Stimulated activated CD8-positive, alpha-beta memory T cell treated with anti-CD3 and anti-CD28 coated beads, Interleukin-15, amount 100 ng/mL, for 1 hour (primary cell): Measurements from ENCODE around the gene ROR2.
"Not testable (repeated sequence)": the region's sequence is repeated elsewhere in the genome, so short reads cannot be mapped to it uniquely, and the experiment has no call there.

Source experiments
- DNase-seq: peaks from one replicate; pipeline ENCODE4 v3.0.0-alpha.2; 2020; ENCODE audit warnings: low read depth

The ROR2 gene

DNA sequence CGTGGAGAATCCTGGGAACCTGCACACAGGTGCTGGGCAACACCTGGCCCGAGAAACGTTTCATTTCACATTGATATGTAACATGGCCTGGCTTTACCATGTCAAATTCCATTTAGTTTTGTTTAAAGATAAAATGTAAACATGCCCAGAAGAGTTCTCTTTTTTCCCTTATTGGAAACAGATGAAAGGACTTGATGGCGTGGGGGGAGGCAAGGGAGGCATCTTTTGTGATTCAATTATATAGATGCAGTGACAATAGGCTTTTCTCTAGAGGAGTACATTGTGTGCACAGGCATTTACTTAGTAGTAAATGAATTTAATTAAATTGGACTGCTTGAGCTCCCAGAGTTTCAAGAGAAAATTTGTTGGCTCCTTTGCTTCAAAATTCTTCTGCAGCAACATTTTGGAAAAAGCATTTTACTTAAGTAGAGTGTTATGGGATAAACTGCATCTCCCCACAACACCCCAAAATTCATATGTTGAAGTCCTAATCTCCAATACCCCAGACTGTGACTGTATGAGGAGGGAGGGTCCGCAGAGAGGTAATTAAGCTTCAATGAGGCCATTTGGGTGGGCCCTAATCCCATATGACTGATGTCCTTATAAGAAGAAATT, 272.1 kb downstream of the ROR2 start:
- no peak for DNase-seq

DNA sequence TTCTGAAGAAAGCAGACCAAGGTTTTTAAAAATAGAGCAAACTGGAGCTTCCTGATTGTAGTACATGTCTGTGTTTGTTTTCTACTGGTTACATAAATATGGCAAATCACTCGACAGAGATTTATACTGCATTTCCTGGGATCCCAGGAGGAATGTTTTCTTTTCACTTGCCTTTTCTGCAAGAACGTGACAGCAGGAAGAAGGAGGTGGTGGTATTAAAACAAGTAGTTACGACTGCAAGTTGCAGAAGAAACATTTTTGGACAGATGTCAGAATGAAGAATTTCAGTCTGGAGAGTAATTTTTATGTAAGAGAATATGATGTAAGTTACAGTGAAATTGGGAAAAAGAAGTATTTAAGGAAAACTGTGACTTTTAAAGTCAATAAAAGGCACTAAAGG, 272.7 kb downstream of the ROR2 start:
- no peak for DNase-seq

DNA sequence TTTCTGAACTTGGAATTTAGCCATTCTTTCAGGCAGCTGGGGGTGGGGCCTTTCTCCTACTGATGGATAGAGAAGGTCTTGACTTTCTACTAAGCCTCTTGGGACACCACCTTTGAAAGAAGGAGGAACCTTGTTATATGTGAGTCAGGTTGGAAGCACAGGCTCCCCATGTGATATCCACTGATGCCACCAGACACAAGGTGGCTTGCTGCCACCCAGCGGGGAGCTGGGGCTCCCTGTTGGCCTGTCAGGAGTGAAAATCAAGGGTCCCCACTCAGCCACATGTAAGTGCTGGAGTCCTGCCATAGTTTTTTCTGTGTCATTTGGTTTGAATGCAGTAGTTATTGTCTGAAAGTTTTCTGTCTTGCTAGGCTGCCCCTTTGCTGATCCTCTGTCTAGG, 274.0 kb downstream of the ROR2 start:
- no peak for DNase-seq

DNA sequence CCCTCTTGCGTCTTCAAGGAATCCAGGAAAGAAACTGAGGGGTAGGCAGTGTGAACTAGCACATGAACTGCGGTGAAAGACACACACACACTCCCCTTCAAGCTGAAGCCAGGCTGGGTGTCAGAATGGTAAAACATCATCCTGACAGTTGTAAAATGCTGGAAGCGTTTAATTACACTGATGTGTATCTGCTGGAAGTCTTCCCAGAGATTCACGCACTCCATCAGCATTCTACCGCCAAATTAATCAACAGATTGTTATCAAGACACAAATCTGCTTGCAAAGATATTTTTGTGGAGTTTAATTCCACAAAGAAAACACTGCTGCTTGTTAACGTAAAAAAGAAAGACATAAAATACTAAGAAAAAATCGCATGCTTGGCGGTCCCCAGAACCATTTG, 285.4 kb downstream of the ROR2 start:
- DNase-seq = no peak

DNA sequence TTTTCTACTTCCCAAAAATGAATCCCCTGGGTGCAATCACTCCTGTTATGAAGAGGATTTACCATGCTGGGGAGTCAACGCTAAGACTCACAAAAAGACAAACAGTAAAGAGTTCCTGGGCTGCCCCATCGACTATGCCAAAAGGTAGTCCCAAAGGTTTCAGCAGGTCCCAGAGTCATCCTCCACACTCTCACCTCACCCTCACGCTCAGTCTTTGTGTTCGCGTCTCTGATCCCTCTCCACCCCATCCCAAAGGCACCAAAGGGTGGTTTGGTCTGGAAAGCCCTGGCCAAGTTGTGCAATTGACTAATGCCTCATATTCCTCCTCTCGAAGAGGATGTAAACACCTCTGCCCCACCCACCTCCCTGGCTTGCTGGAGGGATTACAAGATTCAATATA, 286.2 kb downstream of the ROR2 start:
- DNase-seq = no peak

DNA sequence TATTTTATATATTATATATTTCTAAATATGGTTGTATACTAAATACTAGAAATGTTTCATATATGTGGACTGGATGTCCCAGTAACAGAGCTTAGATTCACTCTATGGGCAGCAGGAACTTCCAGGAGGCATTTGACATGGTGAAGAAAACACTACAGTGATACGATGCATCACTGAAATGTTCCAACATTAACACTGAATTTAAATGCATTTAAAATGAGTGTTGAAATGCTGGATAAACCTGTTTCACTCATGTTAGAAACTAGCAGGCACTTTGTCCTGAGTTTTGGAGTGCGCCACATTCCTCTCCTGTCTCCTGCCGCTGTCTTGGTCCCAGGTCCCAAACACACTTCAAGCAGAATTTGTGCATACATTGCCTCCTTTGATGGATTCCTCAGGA, 288.6 kb downstream of the ROR2 start:
- no peak for DNase-seq

DNA sequence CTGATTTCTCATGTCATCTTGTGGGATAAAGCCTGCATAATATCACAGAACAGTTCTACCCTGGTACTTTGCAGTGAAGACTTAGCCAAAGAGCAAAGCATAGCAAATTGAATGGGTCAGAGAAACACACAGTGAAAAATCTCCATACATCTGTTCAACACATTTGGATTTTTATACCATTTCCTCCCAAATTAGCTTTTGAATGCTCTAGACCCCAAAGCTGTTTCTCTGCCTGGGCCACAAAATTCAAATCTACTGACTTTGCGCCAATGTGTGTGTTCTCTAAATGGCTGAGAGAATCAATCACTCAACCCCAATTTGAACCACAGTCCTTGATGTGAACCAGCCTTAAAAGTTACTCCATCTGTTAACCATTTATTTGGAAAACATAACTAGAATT, 289.5 kb downstream of the ROR2 start:
- DNase-seq = no peak

DNA sequence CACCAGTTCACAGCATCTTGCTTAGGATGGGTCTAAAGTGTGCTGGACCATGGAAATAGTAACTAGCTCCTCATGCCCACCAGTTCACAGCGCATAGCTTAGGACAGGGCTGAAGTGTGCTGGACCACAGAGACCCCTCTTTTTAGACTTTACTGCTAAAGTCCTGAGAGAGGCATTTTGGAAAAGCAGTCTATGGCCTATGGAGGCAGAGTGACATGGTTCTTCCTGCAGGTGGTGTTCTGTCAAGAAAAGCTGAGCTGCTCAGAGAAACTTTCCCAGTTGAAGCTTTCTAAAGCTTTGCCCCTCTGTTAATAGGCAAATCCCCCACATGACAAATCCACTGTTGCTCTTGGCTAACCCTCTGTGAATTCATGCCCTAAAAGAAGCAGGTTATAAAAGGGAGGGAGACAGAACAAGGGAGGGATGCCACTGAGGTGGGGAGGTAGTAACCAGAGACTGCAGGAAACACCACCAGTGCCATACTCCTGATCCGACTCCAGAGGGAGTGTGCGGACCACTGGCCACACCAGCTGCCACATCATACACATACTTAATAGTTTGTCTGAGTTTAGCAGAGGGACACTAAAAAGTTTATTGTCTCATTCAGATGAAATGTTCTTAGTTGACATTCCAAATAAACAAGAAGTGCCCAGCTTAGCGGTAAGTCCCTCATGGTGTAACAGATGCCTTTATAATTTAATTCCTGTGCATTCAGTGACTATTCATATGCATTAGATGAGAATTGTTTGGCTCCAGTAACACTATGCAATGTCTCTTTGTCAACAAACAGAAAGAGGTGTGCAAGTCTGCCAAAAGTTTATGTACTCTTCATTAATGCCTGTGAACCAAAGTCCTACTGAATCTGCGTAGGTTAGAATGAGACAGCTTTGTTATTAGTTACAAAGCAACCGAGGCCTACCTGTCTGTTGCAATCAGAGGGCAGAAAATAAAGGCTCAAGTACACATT, 290.2 kb downstream of the ROR2 start:
- no peak for DNase-seq

DNA sequence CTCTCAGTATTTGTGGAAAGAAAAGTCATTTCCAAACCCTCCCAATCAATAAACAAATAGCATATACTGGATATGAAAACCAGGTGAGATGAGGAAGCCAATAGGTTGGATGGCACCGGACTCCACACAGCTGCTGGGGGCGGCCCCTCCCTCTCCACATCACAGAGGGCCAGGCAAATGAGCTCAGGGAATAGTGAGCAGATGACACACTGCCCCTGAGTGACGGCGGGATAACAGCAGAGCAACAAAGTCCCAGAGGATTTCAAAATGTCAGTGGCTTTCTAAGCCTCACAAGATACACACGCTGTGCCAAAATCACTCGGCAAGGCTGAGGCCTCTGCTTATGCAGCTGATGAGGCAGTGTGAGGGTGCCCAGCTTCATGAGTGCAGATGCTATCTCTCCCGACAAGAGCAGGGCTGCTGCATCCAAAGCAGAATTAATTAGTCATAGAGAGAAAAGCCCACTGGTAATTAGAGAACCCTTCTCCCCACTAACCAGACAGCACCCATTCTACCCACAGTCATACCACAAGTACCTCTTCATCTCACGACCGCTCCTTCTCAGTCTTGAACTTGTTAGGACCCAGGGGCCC, 291.4 kb downstream of the ROR2 start:
- no peak for DNase-seq

DNA sequence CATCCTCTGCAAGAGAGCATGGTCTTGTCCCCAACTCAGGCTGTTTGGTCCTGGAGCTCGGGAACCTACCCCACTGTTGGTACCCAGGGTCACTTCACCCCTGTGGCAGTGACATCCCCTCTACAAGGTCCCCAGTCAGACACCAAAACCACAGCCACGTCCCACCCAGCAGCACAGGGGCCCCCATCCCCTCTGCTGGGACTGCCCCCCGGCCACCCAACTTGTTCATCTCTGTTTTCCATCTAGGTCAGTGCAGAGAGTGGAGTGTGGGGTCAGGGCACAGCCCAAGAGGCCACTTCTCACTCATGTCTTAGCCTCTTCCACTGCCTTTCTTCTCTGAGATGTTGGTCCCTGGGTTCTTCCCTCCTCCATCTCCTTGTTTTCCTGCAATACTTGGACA, 292.5 kb downstream of the ROR2 start:
- DNase-seq = no peak

DNA sequence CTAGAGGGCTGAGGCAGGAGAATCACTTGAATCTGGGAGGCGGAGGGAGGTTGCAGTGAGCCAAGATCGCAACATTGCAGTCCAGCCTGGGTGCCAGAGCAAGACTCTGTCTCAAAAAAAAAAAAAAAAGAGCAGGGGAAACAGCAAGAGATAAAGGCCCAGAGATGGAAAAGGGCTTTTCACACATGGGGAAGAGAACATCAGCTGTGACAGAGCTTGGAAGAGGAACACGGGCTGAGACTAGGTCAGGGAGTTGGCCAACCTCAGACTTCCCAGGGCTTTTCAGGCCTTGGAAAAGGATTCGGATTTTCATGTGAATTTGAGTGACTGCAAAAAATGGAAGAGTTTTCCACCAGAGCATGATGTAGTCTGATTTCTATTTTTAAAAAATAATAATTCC, 294.4 kb downstream of the ROR2 start:
- no peak for DNase-seq

DNA sequence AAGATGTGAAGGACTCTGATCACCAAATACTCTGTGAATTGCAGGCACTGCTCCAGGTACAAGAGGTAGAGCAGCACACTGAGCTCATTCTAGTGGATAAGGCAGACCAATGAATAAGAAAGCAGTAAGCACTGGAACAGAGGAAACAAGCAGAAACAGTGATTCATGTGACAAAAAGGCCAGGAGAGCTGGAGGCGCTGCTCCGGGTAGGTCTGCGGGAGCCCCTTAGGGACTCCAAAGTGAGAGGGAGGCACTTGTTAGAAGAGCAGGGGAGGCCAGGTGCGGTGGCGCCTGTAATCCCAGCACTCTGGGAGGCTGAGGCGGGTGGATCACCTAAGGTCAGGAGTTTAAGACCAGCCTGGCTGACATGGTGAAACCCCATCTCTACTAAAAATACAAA, 294.8 kb downstream of the ROR2 start:
- DNase-seq = no peak

DNA sequence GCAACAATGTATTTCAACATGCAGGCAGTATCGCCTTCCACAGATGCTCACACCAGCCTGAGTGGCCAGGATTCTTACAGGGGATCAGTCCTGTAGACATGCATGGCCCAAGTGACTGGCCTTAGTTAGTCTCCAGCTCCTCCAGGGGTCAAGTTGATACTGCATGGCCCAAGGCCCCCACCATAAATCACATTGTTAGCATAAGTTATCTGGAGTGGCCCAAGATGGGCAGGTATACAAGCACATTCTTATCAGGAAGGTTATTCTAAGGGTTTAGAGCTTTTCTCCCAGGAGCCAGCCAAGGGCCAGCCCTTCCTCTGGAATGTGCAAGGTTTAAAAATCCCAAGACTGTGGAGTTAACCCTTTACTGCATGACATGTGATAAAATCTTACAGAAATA, 295.5 kb downstream of the ROR2 start:
- no peak for DNase-seq

DNA sequence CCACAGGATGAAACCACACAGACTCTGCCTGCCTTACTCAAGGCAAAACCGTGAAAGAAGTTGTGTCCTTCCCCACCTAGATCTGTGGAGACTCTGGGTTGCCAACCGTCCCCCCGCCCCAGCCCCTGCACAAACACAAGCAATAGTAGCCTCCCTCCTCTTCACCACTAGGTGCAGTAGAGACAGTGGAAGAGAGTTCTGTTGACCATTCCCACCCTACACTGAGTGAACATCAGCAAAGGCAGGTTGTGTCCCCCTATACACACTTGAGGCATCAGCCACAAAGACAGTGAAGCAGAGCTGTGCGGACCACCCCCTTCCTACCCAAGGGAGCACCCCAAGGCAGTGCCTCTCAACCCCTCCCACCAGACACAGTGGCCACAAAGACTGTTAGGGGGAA, 302.7 kb downstream of the ROR2 start:
- DNase-seq = no peak

DNA sequence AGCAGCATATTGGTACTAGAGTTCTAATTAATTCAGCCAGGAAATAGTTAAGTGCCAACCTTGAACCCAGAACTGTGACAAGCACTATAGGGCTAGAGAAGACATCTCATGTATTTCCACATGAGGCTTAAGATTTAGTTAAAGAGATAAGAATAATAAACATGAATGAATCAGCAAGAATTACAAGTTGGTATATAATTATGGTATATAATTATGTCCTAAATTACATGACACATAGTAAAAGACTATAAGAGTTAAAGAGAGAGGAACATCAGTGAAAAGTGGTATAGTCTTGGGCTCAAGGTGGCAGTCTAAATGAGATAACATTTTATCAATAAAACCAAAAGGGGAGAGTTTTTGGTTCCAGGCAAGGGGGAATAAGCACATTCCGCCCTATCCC, 303.3 kb downstream of the ROR2 start:
- no peak for DNase-seq

DNA sequence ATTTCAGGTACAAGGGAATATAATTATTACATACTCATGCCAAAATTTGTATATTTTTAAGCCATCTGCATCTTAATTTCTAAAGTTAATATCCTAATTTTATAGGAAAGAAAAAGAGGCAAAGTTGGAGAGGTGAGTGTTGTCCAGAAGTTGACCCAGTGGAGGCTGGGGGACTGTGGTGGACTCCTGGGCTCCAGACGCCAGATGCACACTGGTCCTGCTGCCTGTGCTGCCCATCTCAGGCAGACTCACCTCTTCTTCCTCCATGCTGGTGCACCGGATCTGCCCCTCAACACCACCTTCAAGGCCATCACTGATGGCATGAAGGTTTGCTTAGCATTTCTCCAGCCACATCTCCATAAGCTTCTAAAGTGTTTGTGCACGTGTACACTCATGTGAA, 305.6 kb downstream of the ROR2 start:
- DNase-seq = no peak

DNA sequence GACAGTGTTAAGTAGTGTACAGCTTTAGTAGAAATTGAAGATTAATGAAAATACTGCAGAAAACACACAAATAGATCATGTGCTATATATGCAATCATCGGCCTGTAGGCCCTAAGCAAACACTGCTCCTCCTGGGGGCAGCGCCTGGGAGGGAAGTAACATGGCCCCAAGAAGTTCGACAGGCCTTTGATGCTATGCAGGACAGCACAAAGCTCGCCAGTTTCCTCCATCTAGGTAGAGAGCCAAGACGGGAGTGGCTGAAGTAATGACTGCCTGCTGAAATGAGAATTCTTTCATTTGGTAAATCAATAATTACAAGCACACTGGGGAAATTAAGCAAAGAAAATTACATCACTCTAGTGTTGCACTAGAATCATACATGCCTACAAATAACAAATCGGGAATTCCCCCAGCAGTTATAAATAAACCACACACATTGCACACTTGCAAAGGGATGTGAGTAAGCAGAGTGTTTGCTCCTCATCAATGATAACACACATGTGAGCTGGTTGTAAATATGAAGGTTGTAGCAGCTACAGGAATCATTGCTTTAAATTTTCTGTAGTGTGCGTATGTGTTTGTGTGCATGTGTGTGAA, 306.4 kb downstream of the ROR2 start:
- no peak for DNase-seq

DNA sequence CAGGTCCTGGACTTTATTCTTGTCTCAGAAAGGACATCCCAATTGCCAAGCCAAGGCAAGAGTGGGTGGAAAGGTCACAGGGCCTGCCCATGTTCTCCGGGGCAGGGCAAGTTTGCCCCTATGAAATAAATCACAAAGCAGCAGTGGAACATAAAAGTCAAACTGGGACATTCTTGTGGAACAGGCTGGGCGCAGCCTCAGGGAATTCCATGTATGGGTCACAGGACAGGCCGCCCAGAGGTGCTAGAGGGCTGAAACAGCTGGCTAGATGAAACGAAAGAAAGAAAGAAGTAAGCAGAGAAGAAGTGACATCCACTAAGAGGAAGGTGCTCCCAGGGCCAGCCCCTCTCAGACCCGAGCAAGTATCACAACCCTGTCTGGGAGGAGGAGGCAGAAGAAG, 307.3 kb downstream of the ROR2 start:
- DNase-seq = no peak

DNA sequence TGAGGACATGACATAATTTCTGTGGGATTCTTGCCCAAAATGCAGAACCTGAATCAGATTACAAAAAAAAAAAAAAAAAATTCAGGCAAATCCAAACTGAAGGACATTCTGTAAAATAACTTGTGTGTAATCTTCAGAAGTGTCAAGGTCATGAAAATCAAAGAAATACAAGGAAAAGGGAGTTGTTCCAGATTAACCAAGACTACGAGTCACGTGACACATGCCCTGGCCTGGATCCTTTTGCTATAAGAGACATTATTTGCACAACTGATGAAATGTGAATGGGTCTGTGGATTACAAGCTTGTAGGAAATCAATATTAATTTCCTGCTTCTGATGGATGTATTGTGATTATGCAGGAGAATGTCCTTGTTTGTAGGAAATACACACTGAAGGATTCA, 309.6 kb downstream of the ROR2 start:
- DNase-seq = no peak

DNA sequence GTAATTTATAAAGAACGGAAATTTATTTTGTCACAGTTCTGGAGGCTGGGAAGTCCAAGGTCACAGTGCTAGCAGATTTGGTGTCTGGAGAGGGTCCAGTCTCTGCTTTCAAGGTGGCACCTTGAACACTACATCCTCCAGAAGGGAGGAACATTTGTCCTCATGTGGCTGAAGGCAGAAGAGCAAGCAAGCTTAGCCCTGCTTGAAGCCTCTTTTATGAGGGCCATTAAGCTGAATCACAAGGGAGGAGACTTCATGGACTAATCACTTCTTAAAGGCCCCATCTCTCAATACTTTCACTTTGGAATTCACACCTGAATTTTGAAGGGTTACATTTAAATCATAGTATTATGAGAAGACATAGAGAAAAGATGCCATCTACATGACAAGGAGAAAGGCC, 311.0 kb downstream of the ROR2 start:
- DNase-seq = no peak

DNA sequence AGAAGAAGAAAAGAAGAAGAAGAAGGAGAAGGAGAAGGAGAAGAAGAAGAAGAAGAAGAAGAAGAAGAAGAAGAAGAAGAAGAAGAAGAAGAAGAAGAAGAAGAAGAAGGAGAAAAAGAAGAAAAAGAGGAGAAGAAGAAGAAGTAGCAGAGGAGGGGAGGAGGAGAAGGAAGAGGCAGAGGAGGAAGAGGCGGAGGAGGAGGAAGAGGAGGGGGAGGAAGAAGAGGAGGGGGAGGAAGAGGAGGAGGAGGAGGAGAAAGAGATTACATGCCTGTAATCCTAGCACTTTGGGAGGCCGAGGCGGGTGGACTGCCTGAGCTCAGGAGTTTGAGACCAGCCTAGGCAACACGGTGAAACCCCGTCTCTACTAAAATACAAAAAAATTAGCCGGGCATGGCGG, 315.2 kb downstream of the ROR2 start:
- not testable (repeated sequence) for DNase-seq

DNA sequence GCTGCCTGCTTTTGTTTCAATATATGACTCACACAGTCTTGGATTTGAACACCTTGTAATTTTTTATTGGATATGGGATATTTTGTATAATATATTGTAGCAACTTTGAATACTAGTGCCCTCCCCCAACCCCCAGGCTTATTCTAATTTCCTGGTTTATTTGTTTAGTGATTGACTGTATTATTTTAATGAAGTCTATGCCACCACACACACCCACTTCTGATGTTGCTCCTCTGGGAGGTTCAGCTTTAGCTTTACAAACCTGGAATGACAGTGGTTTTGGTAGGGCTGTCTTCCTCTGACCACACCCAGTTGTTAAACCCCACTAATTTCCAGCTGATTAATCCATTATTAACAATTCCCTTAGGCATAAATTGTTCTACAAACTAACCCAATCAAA, 320.3 kb downstream of the ROR2 start:
- no peak for DNase-seq

DNA sequence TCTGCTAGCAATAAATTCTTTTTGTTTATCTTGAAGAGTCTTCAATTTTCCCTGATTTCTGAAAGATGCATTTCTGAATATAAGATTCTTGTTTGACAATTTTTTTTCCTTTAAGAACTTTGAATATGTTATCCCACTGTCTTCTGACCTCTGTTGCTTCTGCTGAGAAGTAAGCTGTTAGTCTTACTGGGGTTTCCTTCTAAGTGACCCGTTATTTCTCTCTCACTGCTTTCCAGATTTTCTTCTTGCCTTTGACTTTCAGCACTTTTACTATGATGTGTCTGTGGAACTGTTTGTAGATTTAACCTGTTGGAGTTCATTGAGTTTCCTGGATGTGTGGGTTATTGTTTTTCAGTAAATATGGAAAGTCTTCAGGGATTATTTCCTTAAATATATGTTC, 321.1 kb downstream of the ROR2 start:
- DNase-seq = no peak
